Uterus (tissue), 4 donors: ENCODE results near the gene FBXL19. TPM values are rescaled to one million over a fixed set of nuclear protein-coding genes. Genes with fewer than 3 reads are reported as not detected.

Source experiments
- DNase-seq, 2 donors: peaks; one replicate each; pipeline ENCODE4 v3.0.0-alpha.2; 2019 to 2020
- H3K27ac ChIP-seq, 2 donors: fragments of 200-600 bp; sonication (generic); 1 replicate in 1 of 2; 2 replicates in 1 of 2; pipeline ENCODE4 v1.5.1; 2016 to 2018
- H3K27me3 ChIP-seq, 2 donors: fragments of 200-600 bp; sonication (generic); one replicate each; pipeline ENCODE4 v1.5.1; 2018 to 2019; ENCODE audit warnings: control low read depth in 1 of 2
- H3K36me3 ChIP-seq, 2 donors: fragments of 200-600 bp; sonication (generic); one replicate each; pipeline ENCODE4 v1.5.1; 2019; ENCODE audit warnings: control low read depth in 1 of 2
- H3K4me1 ChIP-seq, 2 donors: fragments of 200-600 bp; sonication (generic); one replicate each; pipeline ENCODE4 v1.5.1; 2018 to 2019; ENCODE audit warnings: control low read depth in 1 of 2
- H3K4me3 ChIP-seq, 2 donors: fragments of 200-600 bp; sonication (generic); 1 replicate in 1 of 2; 2 replicates in 1 of 2; pipeline ENCODE4 v1.5.1; 2018 to 2019; ENCODE audit warnings: mild to moderate bottlenecking in 1 of 2
- H3K9me3 ChIP-seq, 2 donors: fragments of 200-600 bp; sonication (generic); one replicate each; pipeline ENCODE4 v1.5.1; 2019; ENCODE audit warnings: control low read depth in 1 of 2
- POLR2A ChIP-seq, 2 donors: fragments of 450-650 bp; IDR thresholded peaks; one replicate each; pipeline ENCODE4 v1.6.1; 2016; ENCODE audit warnings: antibody characterized with exemption in 2 of 2, mild to moderate bottlenecking in 1 of 2, moderate library complexity in 1 of 2
- intact Hi-C: fragments of 100-400 bp; cut with DNase I; formaldehyde crosslinking; loops from one replicate; pipeline ENCODE4 v1.15.1; 2023; ENCODE audit warnings: low total_unique reads
- total RNA-seq, 4 donors: library from RNA; depleted of rRNA in 3 of 4; stranded (reverse); fragments of >200 nt in 3 of 4; gene quantifications; one replicate each; pipeline versions ENCODE4 v1.1.0 to v1.2.4, GENCODE V29; 2014 to 2023
- TF ChIP-seq, protein P1 (sequence below), 4 experiments: fragments of 200-600 bp in 2 of 4; fragments of 450-650 bp in 2 of 4; sonication (generic) in 2 of 4; IDR thresholded peaks; one replicate each; pipeline ENCODE4 v1.5.1; 2016 to 2019; ENCODE audit warnings: antibody characterized with exemption in 4 of 4, mild to moderate bottlenecking in 2 of 4, moderate library complexity in 1 of 4
- donor health status: DM: yes; HTN: yes; CAD: no.

The FBXL19 gene
- total RNA-seq, 4 donors from 2014 or later: 3.8 to 25.4 (median 19.0) TPM

DNA sequence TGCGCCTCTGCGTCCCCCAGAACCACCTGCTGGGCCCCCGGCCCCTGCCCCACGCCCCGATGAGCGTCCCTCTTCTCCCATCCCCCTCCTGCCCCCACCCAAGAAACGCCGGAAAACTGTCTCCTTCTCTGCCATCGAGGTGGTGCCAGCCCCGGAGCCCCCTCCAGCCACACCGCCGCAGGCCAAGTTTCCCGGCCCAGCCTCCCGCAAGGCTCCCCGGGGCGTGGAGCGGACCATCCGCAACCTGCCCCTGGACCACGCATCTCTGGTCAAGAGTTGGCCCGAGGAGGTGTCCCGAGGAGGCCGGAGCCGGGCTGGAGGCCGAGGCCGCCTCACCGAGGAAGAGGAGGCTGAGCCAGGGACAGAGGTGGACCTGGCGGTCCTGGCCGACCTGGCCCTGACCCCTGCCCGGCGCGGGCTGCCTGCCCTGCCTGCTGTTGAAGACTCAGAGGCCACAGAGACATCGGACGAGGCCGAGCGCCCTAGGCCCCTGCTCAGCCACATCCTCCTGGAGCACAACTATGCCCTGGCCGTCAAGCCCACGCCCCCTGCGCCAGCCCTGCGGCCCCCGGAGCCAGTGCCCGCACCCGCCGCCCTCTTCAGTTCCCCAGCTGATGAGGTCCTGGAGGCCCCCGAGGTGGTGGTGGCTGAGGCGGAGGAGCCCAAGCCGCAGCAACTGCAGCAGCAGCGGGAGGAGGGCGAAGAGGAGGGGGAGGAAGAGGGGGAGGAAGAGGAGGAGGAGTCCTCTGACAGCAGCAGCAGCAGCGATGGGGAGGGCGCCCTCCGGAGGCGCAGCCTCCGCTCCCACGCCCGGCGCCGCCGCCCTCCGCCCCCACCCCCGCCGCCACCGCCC is 56.0 kb downstream of the FBXL19 start:
- Histone ChIP-seq H3K4me3 (no peak overlapping the region), H3K27ac (no peak overlapping the region), H3K4me1 (no peaks in the 10 kb centered on the region), H3K27me3 (no peaks in the 10 kb centered on the region), H3K9me3 (no peaks in the 10 kb centered on the region), H3K36me3 (no peaks in the 10 kb centered on the region)
- no peak for DNase-seq
- intact Hi-C loops: loop anchor here (10.0 kb wide), 1 partner anchor 465 kb away; the partner anchor contains the start of gene ZNF843
- TF ChIP-seq, protein P1, sequence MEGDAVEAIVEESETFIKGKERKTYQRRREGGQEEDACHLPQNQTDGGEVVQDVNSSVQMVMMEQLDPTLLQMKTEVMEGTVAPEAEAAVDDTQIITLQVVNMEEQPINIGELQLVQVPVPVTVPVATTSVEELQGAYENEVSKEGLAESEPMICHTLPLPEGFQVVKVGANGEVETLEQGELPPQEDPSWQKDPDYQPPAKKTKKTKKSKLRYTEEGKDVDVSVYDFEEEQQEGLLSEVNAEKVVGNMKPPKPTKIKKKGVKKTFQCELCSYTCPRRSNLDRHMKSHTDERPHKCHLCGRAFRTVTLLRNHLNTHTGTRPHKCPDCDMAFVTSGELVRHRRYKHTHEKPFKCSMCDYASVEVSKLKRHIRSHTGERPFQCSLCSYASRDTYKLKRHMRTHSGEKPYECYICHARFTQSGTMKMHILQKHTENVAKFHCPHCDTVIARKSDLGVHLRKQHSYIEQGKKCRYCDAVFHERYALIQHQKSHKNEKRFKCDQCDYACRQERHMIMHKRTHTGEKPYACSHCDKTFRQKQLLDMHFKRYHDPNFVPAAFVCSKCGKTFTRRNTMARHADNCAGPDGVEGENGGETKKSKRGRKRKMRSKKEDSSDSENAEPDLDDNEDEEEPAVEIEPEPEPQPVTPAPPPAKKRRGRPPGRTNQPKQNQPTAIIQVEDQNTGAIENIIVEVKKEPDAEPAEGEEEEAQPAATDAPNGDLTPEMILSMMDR (IDR thresholded peaks at IDR 0.05): no peak
- TF ChIP-seq POLR2A (IDR thresholded peaks at IDR 0.05): no peak

- H3K27ac ChIP-seq: no peak overlapping the region
- H3K9me3 ChIP-seq: no peaks in the 10 kb centered on the region
- no peak overlapping the region for H3K4me3 ChIP-seq
- no peaks in the 10 kb centered on the region for H3K4me1 ChIP-seq
- no peak for DNase-seq
- H3K36me3 ChIP-seq: no peaks in the 10 kb centered on the region
- TF ChIP-seq, protein P1 (IDR thresholded peaks at IDR 0.05): no peak
- TF ChIP-seq POLR2A (IDR thresholded peaks at IDR 0.05): no peak
- no peaks in the 10 kb centered on the region for H3K27me3 ChIP-seq
- intact Hi-C loops: loop anchor here (10.0 kb wide), 1 partner anchor 465 kb away; the partner anchor contains the start of gene ZNF843
These were observed 56.6 kb downstream of the FBXL19 start for GRCh38 chr16:30980023-30980371.

DNA sequence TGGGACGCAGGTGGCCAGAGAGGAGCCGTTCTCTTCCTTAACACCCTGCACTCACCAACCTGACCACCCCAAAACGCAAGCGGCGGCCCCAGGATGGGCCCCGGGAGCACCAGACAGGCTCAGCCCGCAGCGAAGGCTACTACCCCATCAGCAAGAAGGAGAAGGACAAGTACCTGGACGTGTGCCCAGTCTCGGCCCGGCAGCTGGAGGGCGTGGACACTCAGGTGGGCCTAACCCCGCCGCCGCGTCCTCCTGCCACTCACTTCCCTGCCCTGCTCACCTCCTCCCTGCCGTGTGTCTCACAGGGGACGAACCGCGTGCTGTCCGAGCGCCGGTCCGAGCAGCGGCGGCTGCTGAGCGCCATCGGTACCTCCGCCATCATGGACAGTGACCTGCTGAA is 57.1 kb downstream of the FBXL19 start:
- no peaks in the 10 kb centered on the region for H3K27me3 ChIP-seq
- no peak for DNase-seq
- no peaks in the 10 kb centered on the region for H3K9me3 ChIP-seq
- peaks cover 0 to 3% of the 10 kb centered on the region in 2 donors for H3K4me1 ChIP-seq
- intact Hi-C loops: loop anchor here (10.0 kb wide), 1 partner anchor 464 kb away; the partner anchor contains the start of gene ZNF843
- TF ChIP-seq POLR2A (IDR thresholded peaks at IDR 0.05): no peak
- TF ChIP-seq, protein P1 (IDR thresholded peaks at IDR 0.05): no peak
- H3K36me3 ChIP-seq: no peaks in the 10 kb centered on the region
- no peak overlapping the region for H3K4me3 ChIP-seq
- no peak overlapping the region for H3K27ac ChIP-seq

- intact Hi-C loops: loop anchor here (10.0 kb wide), 1 partner anchor 464 kb away; the partner anchor contains the start of gene ZNF843
- Histone ChIP-seq H3K36me3 (no peaks in the 10 kb centered on the region), H3K27ac (no peak overlapping the region), H3K4me1 (peaks cover 0 to 7% of the 10 kb centered on the region in 2 donors), H3K4me3 (no peak overlapping the region), H3K9me3 (no peaks in the 10 kb centered on the region), H3K27me3 (no peaks in the 10 kb centered on the region)
- DNase-seq: no peak
- no peak for TF ChIP-seq POLR2A (IDR thresholded peaks at IDR 0.05)
- TF ChIP-seq, protein P1 (IDR thresholded peaks at IDR 0.05): no peak
These were observed 57.6 kb downstream of the FBXL19 start for GRCh38 chr16:30980959-30981358.
